HG03045 (cell line): ENCODE measurements around the gene MTHFD1L.
"Not testable (repeated sequence)": the region's sequence is repeated elsewhere in the genome, so short reads cannot be mapped to it uniquely, and the experiment has no call there.

Source experiments
- ATAC-seq: cut with Tn5 transposase; IDR thresholded peaks from one replicate; pipeline ENCODE4 v1.9.1; 2021; ENCODE audit warnings: mild to moderate bottlenecking, moderate library complexity; ENCODE audit not compliant: unreplicated experiment

MTHFD1L gene

GRCh38 chr6:151036869-151037680, 171.6 kb downstream of the MTHFD1L start:
- ATAC-seq, result no peak

GRCh38 chr6:151038616-151039015, 173.1 kb downstream of the MTHFD1L start:
- ATAC-seq, result no peak

GRCh38 chr6:151040888-151041521, 175.5 kb downstream of the MTHFD1L start:
- ATAC-seq, result not testable (repeated sequence)

GRCh38 chr6:151041686-151042085, 176.2 kb downstream of the MTHFD1L start:
- no peak for ATAC-seq

DNA sequence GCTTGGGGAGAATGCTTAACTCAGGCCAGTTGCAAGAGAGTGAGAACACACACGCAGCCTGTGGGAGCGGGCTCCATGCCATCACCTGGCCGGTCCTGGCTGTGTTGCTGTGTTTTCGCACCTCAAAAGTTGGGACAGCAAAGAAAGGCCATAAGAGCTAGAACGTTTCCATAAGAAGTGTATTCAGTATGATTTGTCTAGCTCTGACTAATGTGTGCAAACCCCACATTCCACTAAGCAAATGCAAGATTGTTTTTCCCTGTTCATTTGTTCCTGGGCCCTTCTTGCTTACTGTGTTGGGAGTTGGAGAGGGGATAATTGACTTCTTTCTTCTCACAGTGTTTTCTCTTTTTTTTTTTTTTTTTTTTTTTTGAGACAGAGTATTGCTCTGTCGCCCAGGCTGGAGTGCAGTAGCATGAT, 177.4 kb downstream of the MTHFD1L start:
- not testable (repeated sequence) for ATAC-seq

GRCh38 chr6:151043944-151044343, 178.4 kb downstream of the MTHFD1L start:
- no peak for ATAC-seq

DNA sequence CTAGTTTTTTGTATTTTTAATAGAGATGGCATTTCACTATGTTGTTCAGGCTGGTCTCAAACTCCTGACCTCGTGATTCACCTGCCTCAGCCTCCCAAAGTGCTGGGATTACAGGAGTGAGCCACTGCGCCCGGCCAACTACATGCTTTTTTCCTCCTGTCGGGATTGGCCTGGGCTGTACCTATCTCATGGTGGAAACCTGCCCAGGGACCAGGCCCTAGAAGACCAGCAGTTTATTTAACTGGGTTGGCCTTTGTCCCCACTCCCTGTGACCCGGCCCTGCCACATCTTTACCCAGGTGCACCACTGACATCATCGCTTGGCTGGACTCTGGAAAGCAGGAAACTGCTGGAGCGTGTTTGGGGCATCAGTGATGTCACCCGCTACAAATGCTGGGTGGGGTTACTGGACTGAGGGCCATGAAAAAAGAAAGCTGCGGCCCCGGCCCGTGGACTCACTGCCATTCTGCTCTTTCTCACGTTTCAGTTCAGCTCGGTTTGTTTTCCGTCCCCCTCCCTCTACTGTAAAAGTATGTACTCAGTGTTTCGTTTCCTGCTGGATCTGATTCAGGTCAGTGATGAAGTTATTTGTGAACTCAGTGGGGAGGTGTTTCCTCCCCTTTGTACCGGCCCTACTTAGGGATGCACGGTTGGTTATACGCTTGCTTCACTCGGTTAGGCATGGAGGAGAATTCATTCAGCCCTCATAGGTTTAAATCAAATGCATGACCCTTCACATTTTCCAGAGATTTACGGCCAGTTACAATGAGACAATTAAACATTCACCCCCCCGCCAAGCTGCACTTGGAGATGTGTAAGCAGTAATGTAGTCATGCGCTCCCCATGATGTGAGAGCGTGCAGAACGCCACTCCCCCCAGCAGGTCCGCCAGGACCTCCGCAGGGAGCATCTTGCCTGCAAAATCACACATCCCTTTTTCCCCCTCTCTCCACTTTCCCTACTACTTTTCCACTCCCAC, 179.3 kb downstream of the MTHFD1L start:
- no peak for ATAC-seq

GRCh38 chr6:151045511-151046222, 180.2 kb downstream of the MTHFD1L start:
- not testable (repeated sequence) for ATAC-seq

- no peak for ATAC-seq
Observed at GRCh38 chr6:151051164-151051563, 185.7 kb downstream of the MTHFD1L start.

DNA sequence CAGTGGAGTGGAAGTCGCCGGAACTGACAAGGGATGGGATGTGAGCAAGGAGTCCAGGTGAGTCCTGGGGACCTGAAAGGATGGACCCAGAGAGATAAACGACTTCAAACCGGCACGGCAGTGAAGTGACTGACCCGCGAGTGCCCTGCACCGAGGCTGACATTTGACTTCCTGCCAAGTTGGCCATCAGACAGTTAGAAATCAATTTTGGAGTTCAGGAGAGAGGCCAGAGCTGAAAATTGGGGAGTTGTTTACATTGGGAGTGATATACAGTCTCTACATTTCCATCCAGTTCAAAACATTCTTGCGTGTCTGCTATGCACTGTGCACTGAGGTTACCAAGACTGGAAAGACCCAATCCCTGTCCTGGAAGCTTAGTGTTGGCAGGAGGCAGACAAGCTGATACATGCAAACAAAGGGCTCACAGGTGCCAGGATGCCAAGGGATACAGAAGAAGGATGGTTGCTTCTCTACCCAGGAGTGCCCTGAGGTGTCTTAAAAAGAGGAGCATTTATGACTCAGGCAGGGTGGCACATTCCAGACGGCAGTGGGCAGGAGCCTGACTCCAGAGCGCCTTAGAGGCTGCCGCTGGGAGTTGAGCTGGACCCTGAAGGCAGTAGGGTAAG, 186.6 kb downstream of the MTHFD1L start:
- ATAC-seq, result no peak

GRCh38 chr6:151054306-151054705, 188.8 kb downstream of the MTHFD1L start:
- ATAC-seq, result no peak

GRCh38 chr6:151056230-151056907, 190.9 kb downstream of the MTHFD1L start:
- no peak for ATAC-seq

- ATAC-seq, result no peak
Observed at GRCh38 chr6:151057061-151057460, 191.6 kb downstream of the MTHFD1L start.

- no peak for ATAC-seq
Observed at GRCh38 chr6:151058021-151058733, 192.7 kb downstream of the MTHFD1L start.

DNA sequence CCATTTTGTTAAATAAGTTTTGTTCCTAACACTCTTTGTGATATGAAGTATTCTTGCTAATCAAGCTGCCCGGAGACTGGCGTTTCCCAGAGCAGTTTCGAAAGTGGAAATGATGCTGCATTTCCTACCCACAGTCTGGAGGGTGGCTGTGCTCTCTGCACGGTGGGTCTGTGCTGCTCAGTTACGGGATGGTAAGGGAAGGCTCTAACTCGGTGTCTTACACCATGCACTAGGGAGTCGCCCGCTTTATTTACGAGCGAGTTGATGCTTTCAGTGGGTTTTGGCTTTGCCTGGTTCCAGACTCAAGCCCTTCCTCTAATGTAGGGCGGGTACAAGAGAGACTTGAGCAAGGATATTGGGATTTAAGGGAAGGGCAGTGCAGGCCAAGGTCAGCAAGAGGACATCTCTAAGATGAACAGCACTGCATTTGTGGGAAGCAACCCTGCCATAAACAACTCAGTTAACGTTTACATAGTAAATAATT, 194.2 kb downstream of the MTHFD1L start:
- ATAC-seq, result no peak

GRCh38 chr6:151060096-151060765, 194.7 kb downstream of the MTHFD1L start:
- ATAC-seq, result no peak

DNA sequence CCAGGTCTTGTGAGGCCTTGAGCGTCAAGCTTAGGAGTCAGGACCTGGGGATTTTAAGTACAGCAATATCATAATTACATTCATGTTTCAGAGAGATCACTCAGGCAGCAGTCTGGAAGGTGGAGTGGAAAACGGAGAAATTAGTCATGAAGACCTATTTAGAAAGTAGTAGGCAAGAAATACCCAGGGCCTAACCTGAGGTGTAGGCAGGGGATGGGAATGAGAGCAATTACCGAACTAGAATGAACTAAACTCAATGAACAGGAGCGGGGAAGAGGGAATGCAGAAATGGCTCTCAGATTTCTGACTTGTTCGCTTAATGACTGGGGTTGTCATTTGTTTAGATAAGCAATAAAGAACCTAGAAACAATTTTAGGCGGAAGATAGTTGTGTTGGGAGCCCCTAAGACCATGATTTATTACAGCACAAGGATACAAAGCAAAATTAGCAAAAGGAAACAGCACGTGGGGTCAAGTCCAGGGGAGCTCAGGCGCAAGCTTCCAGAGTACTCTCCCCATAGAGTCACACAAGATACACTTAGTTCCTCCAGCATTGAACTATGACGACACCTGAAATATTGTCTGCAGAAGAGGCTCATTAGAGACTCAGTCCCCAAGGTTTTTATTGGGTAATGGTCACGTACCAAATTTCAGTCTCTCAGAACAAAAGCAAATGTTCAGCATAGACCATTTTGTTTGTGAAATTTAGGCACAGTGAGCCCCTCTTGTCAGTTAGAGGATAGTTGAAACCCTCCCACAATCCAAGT, 195.4 kb downstream of the MTHFD1L start:
- ATAC-seq, result no peak
